ENCODE measurements around the gene RNF121. TPM values are rescaled to one million over a fixed set of nuclear protein-coding genes. Genes with fewer than 3 reads are reported as not detected.
A peak's percentile ranks its signal among the peaks of the same experiment; 100 is the strongest.

The RNF121 gene
- total and polyA plus RNA-seq, 2 of the 13 experiments (the other 11 are each of a cell fraction or from before 2014, with no cell fraction given) = 28.6 to 44.3 TPM

DNA sequence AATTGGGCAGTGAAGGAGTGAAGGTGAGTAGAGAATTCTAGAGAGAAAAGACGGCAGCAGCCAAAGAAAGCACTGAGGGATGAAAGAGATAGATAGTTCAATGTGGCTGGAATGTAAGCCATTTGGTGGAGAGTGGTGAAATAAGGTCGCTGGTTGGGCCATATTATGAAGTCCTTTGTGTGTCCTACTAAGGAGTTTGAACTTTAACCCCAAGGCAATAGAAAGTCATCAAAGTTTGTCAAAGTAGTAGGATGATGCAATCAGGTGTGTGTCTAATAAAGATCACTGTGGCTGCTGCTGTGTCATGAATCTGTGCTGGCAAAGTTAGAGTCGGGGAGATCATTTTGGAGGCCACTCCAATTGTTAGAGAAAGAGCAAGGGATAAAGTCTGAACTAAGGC is 18.7 kb downstream of the RNF121 start (continued):
- TF ChIP-seq, protein P1, sequence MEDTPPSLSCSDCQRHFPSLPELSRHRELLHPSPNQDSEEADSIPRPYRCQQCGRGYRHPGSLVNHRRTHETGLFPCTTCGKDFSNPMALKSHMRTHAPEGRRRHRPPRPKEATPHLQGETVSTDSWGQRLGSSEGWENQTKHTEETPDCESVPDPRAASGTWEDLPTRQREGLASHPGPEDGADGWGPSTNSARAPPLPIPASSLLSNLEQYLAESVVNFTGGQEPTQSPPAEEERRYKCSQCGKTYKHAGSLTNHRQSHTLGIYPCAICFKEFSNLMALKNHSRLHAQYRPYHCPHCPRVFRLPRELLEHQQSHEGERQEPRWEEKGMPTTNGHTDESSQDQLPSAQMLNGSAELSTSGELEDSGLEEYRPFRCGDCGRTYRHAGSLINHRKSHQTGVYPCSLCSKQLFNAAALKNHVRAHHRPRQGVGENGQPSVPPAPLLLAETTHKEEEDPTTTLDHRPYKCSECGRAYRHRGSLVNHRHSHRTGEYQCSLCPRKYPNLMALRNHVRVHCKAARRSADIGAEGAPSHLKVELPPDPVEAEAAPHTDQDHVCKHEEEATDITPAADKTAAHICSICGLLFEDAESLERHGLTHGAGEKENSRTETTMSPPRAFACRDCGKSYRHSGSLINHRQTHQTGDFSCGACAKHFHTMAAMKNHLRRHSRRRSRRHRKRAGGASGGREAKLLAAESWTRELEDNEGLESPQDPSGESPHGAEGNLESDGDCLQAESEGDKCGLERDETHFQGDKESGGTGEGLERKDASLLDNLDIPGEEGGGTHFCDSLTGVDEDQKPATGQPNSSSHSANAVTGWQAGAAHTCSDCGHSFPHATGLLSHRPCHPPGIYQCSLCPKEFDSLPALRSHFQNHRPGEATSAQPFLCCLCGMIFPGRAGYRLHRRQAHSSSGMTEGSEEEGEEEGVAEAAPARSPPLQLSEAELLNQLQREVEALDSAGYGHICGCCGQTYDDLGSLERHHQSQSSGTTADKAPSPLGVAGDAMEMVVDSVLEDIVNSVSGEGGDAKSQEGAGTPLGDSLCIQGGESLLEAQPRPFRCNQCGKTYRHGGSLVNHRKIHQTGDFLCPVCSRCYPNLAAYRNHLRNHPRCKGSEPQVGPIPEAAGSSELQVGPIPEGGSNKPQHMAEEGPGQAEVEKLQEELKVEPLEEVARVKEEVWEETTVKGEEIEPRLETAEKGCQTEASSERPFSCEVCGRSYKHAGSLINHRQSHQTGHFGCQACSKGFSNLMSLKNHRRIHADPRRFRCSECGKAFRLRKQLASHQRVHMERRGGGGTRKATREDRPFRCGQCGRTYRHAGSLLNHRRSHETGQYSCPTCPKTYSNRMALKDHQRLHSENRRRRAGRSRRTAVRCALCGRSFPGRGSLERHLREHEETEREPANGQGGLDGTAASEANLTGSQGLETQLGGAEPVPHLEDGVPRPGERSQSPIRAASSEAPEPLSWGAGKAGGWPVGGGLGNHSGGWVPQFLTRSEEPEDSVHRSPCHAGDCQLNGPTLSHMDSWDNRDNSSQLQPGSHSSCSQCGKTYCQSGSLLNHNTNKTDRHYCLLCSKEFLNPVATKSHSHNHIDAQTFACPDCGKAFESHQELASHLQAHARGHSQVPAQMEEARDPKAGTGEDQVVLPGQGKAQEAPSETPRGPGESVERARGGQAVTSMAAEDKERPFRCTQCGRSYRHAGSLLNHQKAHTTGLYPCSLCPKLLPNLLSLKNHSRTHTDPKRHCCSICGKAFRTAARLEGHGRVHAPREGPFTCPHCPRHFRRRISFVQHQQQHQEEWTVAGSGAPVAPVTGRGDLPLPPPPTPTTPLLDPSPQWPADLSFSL (CRISPR knock-in tag; IDR thresholded peaks at IDR 0.05) = peak; percentile 77; the same call in 1 of the 2 replicates
- TF ChIP-seq GABPB1 (CRISPR knock-in tag; IDR thresholded peaks at IDR 0.05) (no peak), TAF1 (CRISPR knock-in tag; IDR thresholded peaks at IDR 0.05) (no peak; the same call in 1 of the 2 replicates), HDAC1 (CRISPR knock-in tag; IDR thresholded peaks at IDR 0.05) (no peak; the same call in 1 of the 2 replicates), KLF16 (CRISPR knock-in tag; IDR thresholded peaks at IDR 0.05) (peak in 1 of 2 experiments; percentile 90; a peak in 2 of 4 replicates), ZFP90 (CRISPR knock-in tag; IDR thresholded peaks at IDR 0.05; ENCODE audit: borderline replicate concordance) (no peak), ZNF678 (CRISPR knock-in tag; IDR thresholded peaks at IDR 0.05) (no peak), ARNTL (CRISPR knock-in tag; IDR thresholded peaks at IDR 0.05) (no peak), ARNT (IDR thresholded peaks at IDR 0.05) (no peak), ZNF232 (CRISPR knock-in tag; IDR thresholded peaks at IDR 0.05; ENCODE audit: borderline replicate concordance) (no peak)
- TF ChIP-seq, protein P2, sequence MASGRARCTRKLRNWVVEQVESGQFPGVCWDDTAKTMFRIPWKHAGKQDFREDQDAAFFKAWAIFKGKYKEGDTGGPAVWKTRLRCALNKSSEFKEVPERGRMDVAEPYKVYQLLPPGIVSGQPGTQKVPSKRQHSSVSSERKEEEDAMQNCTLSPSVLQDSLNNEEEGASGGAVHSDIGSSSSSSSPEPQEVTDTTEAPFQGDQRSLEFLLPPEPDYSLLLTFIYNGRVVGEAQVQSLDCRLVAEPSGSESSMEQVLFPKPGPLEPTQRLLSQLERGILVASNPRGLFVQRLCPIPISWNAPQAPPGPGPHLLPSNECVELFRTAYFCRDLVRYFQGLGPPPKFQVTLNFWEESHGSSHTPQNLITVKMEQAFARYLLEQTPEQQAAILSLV (CRISPR knock-in tag; IDR thresholded peaks at IDR 0.05; ENCODE audit: borderline replicate concordance) = no peak
- TF ChIP-seq, protein P3, sequence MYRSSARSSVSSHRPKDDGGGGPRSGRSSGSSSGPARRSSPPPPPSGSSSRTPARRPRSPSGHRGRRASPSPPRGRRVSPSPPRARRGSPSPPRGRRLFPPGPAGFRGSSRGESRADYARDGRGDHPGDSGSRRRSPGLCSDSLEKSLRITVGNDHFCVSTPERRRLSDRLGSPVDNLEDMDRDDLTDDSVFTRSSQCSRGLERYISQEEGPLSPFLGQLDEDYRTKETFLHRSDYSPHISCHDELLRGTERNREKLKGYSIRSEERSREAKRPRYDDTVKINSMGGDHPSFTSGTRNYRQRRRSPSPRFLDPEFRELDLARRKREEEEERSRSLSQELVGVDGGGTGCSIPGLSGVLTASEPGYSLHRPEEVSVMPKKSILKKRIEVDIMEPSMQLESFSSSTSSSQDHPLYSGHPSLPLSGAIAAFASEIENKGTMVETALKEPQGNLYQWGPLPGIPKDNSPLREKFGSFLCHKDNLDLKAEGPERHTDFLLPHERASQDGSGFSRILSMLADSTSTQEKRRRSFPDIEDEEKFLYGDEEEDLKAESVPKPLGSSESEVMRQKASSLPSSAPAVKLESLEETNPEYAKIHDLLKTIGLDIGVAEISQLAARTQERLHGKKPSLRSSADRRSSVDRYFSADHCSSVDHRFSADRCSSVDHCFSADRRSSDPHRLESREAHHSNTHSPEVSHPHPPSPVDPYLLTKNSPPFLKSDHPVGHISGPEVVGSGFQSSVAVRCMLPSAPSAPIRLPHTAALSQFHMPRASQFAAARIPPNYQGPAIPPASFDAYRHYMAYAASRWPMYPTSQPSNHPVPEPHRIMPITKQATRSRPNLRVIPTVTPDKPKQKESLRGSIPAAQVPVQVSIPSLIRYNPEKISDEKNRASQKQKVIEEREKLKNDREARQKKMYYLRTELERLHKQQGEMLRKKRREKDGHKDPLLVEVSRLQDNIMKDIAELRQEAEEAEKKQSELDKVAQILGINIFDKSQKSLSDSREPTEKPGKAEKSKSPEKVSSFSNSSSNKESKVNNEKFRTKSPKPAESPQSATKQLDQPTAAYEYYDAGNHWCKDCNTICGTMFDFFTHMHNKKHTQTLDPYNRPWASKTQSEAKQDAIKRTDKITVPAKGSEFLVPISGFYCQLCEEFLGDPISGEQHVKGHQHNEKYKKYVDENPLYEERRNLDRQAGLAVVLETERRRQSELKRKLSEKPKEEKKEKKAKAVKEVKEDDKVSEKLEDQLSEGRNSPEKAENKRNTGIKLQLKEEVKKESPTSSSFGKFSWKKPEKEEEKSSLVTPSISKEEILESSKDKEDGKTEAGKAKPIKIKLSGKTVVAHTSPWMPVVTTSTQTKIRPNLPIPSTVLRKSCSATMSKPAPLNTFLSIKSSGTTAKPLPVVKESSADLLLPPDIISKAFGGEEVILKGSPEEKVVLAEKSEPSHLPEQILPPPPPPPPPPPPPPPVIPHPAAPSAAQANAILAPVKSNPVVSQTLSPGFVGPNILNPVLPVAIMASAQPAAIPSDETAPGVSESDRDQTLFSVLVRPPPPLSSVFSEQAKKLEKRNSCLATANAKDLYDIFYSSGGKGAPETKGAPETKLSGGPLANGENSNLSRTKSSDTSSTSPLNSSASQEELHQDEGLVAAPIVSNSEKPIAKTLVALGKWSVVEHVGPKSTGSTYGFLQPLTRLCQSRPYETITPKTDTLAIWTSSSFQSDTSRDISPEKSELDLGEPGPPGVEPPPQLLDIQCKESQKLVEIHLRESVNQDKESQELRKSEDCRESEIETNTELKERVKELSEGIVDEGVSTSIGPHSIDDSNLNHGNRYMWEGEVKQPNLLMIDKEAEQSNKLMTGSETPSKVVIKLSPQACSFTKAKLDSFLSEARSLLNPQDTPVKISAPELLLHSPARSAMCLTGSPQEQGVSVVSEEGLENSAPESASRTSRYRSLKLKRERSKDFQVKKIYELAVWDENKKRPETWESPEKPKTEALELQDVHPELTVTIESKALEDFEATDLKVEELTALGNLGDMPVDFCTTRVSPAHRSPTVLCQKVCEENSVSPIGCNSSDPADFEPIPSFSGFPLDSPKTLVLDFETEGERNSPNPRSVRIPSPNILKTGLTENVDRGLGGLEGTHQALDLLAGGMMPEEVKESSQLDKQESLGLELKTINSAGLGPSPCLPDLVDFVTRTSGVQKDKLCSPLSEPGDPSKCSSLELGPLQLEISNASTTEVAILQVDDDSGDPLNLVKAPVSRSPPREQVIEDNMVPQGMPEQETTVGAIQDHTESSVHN (CRISPR knock-in tag; IDR thresholded peaks at IDR 0.05) = no peak
- TF ChIP-seq, protein P4, sequence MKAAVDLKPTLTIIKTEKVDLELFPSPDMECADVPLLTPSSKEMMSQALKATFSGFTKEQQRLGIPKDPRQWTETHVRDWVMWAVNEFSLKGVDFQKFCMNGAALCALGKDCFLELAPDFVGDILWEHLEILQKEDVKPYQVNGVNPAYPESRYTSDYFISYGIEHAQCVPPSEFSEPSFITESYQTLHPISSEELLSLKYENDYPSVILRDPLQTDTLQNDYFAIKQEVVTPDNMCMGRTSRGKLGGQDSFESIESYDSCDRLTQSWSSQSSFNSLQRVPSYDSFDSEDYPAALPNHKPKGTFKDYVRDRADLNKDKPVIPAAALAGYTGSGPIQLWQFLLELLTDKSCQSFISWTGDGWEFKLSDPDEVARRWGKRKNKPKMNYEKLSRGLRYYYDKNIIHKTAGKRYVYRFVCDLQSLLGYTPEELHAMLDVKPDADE (CRISPR knock-in tag; IDR thresholded peaks at IDR 0.05) = no peak

All from HepG2 (cell line).